Natural killer cell (primary cell): ENCODE results near the gene ZGPAT. TPM values are rescaled to one million over a fixed set of nuclear protein-coding genes. Genes with fewer than 3 reads are reported as not detected.

Experiments
- ATAC-seq, 3 donors: fragments of 150-1000 bp in 2 of 3; fragments of 200-7000 bp in 1 of 3; cut with Tn5 transposase; 1 replicate in 1 of 3; 2 replicates in 2 of 3; pipeline ENCODE4 v1.10.0; 2021; ENCODE audit warnings: mild to moderate bottlenecking in 2 of 3, moderate library complexity in 2 of 3
- DNase-seq, 2 donors: peaks; one replicate each; pipeline versions ENCODE4 v3.0.0 to v3.0.0-alpha.2; 2013 to 2021; ENCODE audit warnings: mixed read lengths in 1 of 2
- H3K27ac ChIP-seq: one replicate; pipeline ENCODE4 v1.5.1; 2013; ENCODE audit warnings: mild to moderate bottlenecking, low read length
- H3K27me3 ChIP-seq: one replicate; pipeline ENCODE4 v1.6.1; 2013; ENCODE audit warnings: low read length; ENCODE audit not compliant: control insufficient read depth, insufficient read depth
- H3K36me3 ChIP-seq: one replicate; pipeline ENCODE4 v1.6.1; 2013; ENCODE audit warnings: low read length; ENCODE audit not compliant: control insufficient read depth, insufficient read depth
- H3K4me1 ChIP-seq: one replicate; pipeline ENCODE4 v1.6.1; 2013; ENCODE audit warnings: low read length; ENCODE audit not compliant: control insufficient read depth, insufficient read depth
- H3K4me3 ChIP-seq: one replicate; pipeline ENCODE4 v1.5.1; 2013; ENCODE audit warnings: low read length
- H3K9me3 ChIP-seq: one replicate; pipeline ENCODE4 v1.6.1; 2013; ENCODE audit warnings: low read length; ENCODE audit not compliant: control insufficient read depth, insufficient read depth
- H3K27ac Mint-ChIP-seq, 2 donors: one replicate each; pipeline ENCODE4 v1.8.0; 2022; ENCODE audit warnings: mild to moderate bottlenecking in 2 of 2, mixed read lengths in 2 of 2, moderate library complexity in 1 of 2
- H3K27me3 Mint-ChIP-seq, 2 donors: one replicate each; pipeline ENCODE4 v1.8.0; 2022; ENCODE audit warnings: low read depth in 2 of 2, mixed read lengths in 2 of 2
- H3K36me3 Mint-ChIP-seq: one replicate; pipeline ENCODE4 v1.8.0; 2022; ENCODE audit warnings: mixed read lengths
- H3K4me1 Mint-ChIP-seq, 2 donors: one replicate each; pipeline ENCODE4 v1.8.0; 2022; ENCODE audit warnings: mixed read lengths in 2 of 2
- H3K4me3 Mint-ChIP-seq: one replicate; pipeline ENCODE4 v1.8.0; 2022; ENCODE audit warnings: mild to moderate bottlenecking, moderate library complexity, mixed read lengths
- H3K9me3 Mint-ChIP-seq, 2 donors: one replicate each; pipeline ENCODE4 v1.8.0; 2022; ENCODE audit warnings: mixed read lengths in 2 of 2
- CTCF ChIP-seq: fragments of 200-600 bp; IDR thresholded peaks from one replicate; pipeline ENCODE4 v1.8.0; 2022; ENCODE audit warnings: antibody characterized with exemption
- WGBS: methylation state at CpG from one replicate; pipeline ENCODE4 v1.1.7; 2013; ENCODE audit warnings: missing lambda C conversion rate; ENCODE audit not compliant: insufficient coverage; 5-methylcytosine and 5-hydroxymethylcytosine counted together
- intact Hi-C: fragments of 100-400 bp; cut with micrococcal nuclease; formaldehyde crosslinking; loops from one replicate; pipeline ENCODE4 v1.14.2; 2022
- total RNA-seq, 4 donors: library from RNA; stranded (reverse); fragments of 120-200 nt in 1 of 4; gene quantifications; one replicate each; pipeline versions ENCODE4 v1.2.3 to v1.2.4, GENCODE V29; 2013 to 2022

The ZGPAT gene
- total RNA-seq, 3 donors from 2014 or later (not counting 1 experiment from before 2014, with no cell fraction given) = 39.3 to 47.7 (median 46.1) TPM

- DNase-seq = peak; percentile 51 to 76
- Mint-ChIP-seq H3K27ac (no peak overlapping the region), H3K36me3 (no peaks in the 10 kb centered on the region), H3K4me3 (peak overlapping the region; percentile 47), H3K4me1 (peaks cover 12 to 35% of the 10 kb centered on the region in 2 donors), H3K27me3 (no peaks in the 10 kb centered on the region), H3K9me3 (no peaks in the 10 kb centered on the region)
- peak overlapping the region; percentile 45 for H3K4me3 ChIP-seq
- peak; percentile 12 to 39 (median 18) for ATAC-seq
- under 1% methylated on average over 80 of the region's 80 CpGs for WGBS
- H3K27ac ChIP-seq = peak overlapping the region; percentile 11
- intact Hi-C loops = loop anchor here (5.0 kb wide), 1 partner anchor 33 kb away; the partner anchor contains the start of genes ARFRP1 and ZGPAT
- H3K9me3 ChIP-seq = no peaks in the 10 kb centered on the region
- H3K27me3 ChIP-seq = no peaks in the 10 kb centered on the region
- H3K36me3 ChIP-seq = peaks cover 16% of the 10 kb centered on the region
- TF ChIP-seq CTCF = no peak
- H3K4me1 ChIP-seq = peaks cover 53% of the 10 kb centered on the region
Observed at GRCh38 chr20:63740070-63740626, 32.3 kb downstream of the ZGPAT start.

- ATAC-seq (peak in 1 of 3 donors; percentile 11), DNase-seq (peak in 1 of 2 donors; percentile 71)
- H3K9me3 ChIP-seq = no peaks in the 10 kb centered on the region
- H3K27ac ChIP-seq = peak overlapping the region; percentile 11
- peaks cover 12% of the 10 kb centered on the region for H3K36me3 ChIP-seq
- peaks cover 6 to 29% of the 10 kb centered on the region in 2 donors for H3K4me1 Mint-ChIP-seq
- H3K4me3 Mint-ChIP-seq = peak overlapping the region; percentile 73
- intact Hi-C loops = loop anchor here (5.0 kb wide), 1 partner anchor 33 kb away; the partner anchor contains the start of genes ARFRP1 and ZGPAT
- H3K36me3 Mint-ChIP-seq = no peaks in the 10 kb centered on the region
- H3K27ac Mint-ChIP-seq = no peak overlapping the region
- H3K4me3 ChIP-seq = peak overlapping the region; percentile 45
- no peak for TF ChIP-seq CTCF
- H3K4me1 ChIP-seq = peaks cover 47% of the 10 kb centered on the region
- no peaks in the 10 kb centered on the region for H3K27me3 ChIP-seq
- H3K27me3 Mint-ChIP-seq = no peaks in the 10 kb centered on the region
- 19% methylated on average over 29 of the region's 29 CpGs for WGBS
- H3K9me3 Mint-ChIP-seq = no peaks in the 10 kb centered on the region
Observed at GRCh38 chr20:63740627-63741353, 33.0 kb downstream of the ZGPAT start.

- Histone ChIP-seq H3K27me3 (no peaks in the 10 kb centered on the region), H3K9me3 (no peaks in the 10 kb centered on the region), H3K4me1 (peaks cover 42% of the 10 kb centered on the region), H3K36me3 (peaks cover 12% of the 10 kb centered on the region), H3K27ac (no peak overlapping the region), H3K4me3 (no peak overlapping the region)
- 86% methylated on average over 6 of the region's 6 CpGs for WGBS
- intact Hi-C loops = loop anchor here (5.0 kb wide), 1 partner anchor 34 kb away; the partner anchor contains the start of genes ARFRP1 and ZGPAT
- ATAC-seq = no peak
- H3K4me1 Mint-ChIP-seq = peaks cover under 1 to 24% of the 10 kb centered on the region in 2 donors
- no peak for TF ChIP-seq CTCF
- no peaks in the 10 kb centered on the region for H3K36me3 Mint-ChIP-seq
- no peak for DNase-seq
- peak overlapping the region; percentile 37 for H3K4me3 Mint-ChIP-seq
- H3K27ac Mint-ChIP-seq = no peak overlapping the region
- H3K9me3 Mint-ChIP-seq = no peaks in the 10 kb centered on the region
- H3K27me3 Mint-ChIP-seq = no peaks in the 10 kb centered on the region
Observed at GRCh38 chr20:63741354-63741675, 33.5 kb downstream of the ZGPAT start.
